Calu3 (cell line): Measurements from ENCODE around the gene RECK. TPM values are rescaled to one million over a fixed set of nuclear protein-coding genes. Genes with fewer than 3 reads are reported as not detected.

Experiments
- BruUV-seq: library from RNA; stranded (reverse); fragments of 400-500 nt; replicated peaks from 2 replicates; lab custom pipeline; 2021; lab: Mats Ljungman, UMichigan
- CTCF ChIA-PET: fragments of 300-600 bp; sonication (Branson Sonifier 250); formaldehyde crosslinking; loops from one replicate; lab custom pipeline; 2022; ENCODE audit warnings: antibody characterized with exemption; lab: Charles Lee
- DNase-seq: peaks from one replicate; pipeline ENCODE4 v3.0.0; 2022
- H3K27ac Mint-ChIP-seq: one replicate; pipeline ENCODE4 v1.8.0; 2022; ENCODE audit warnings: mixed read lengths; ENCODE audit not compliant: unreplicated experiment
- H3K27me3 Mint-ChIP-seq: one replicate; pipeline ENCODE4 v1.8.0; 2022; ENCODE audit warnings: mixed read lengths; ENCODE audit not compliant: unreplicated experiment
- H3K36me3 Mint-ChIP-seq: one replicate; pipeline ENCODE4 v1.8.0; 2022; ENCODE audit warnings: mild to moderate bottlenecking, moderate library complexity, mixed read lengths; ENCODE audit not compliant: insufficient read depth, unreplicated experiment
- H3K4me1 Mint-ChIP-seq: one replicate; pipeline ENCODE4 v1.8.0; 2022; ENCODE audit warnings: mild to moderate bottlenecking, low read depth, mixed read lengths; ENCODE audit not compliant: unreplicated experiment
- H3K4me3 Mint-ChIP-seq: one replicate; pipeline ENCODE4 v1.8.0; 2022; ENCODE audit warnings: mild to moderate bottlenecking, low read depth, moderate library complexity, mixed read lengths; ENCODE audit not compliant: unreplicated experiment
- H3K9me3 Mint-ChIP-seq: one replicate; pipeline ENCODE4 v1.8.0; 2022; ENCODE audit warnings: low read depth, mixed read lengths; ENCODE audit not compliant: unreplicated experiment
- CTCF ChIP-seq: fragments of 200-600 bp; IDR thresholded peaks from one replicate; pipeline ENCODE4 v1.8.0; 2022; ENCODE audit warnings: antibody characterized with exemption; ENCODE audit not compliant: unreplicated experiment
- intact Hi-C: fragments of 100-400 bp; cut with micrococcal nuclease; formaldehyde crosslinking; loops from one replicate; pipeline ENCODE4 v1.10.0; 2022; ENCODE audit not compliant: unreplicated experiment
- total RNA-seq: library from RNA; stranded (reverse); gene quantifications from 2 replicates; pipeline ENCODE4 v1.2.3, GENCODE V29; 2022

RECK gene
- total RNA-seq, 1 experiment from 2014 or later, result 1.1 TPM

- no peaks in the 10 kb centered on the region for H3K36me3 Mint-ChIP-seq
- no peaks in the 10 kb centered on the region for H3K27me3 Mint-ChIP-seq
- H3K4me3 Mint-ChIP-seq, result no peak overlapping the region
- H3K9me3 Mint-ChIP-seq, result no peaks in the 10 kb centered on the region
- no TSS peak for BruUV-seq
- TF ChIP-seq CTCF, result no peak
- H3K4me1 Mint-ChIP-seq, result no peaks in the 10 kb centered on the region
- CTCF ChIA-PET, result no interaction called here
- intact Hi-C loops, result no loop called here
- DNase-seq, result no peak
- H3K27ac Mint-ChIP-seq, result no peak overlapping the region
Measured at GRCh38 chr9:36169708-36170107, 133.0 kb downstream of the RECK start.

GRCh38 chr9:36170531-36170930, 133.8 kb downstream of the RECK start:
- intact Hi-C loops, result no loop called here
- no peak for TF ChIP-seq CTCF
- CTCF ChIA-PET, result no interaction called here
- no peaks in the 10 kb centered on the region for H3K9me3 Mint-ChIP-seq
- no TSS peak for BruUV-seq
- H3K36me3 Mint-ChIP-seq, result no peaks in the 10 kb centered on the region
- H3K27me3 Mint-ChIP-seq, result no peaks in the 10 kb centered on the region
- no peak overlapping the region for H3K27ac Mint-ChIP-seq
- H3K4me1 Mint-ChIP-seq, result no peaks in the 10 kb centered on the region
- no peak for DNase-seq
- no peak overlapping the region for H3K4me3 Mint-ChIP-seq

GRCh38 chr9:36173861-36174260, 137.1 kb downstream of the RECK start:
- TF ChIP-seq CTCF, result no peak
- BruUV-seq, result no TSS peak
- DNase-seq, result no peak
- intact Hi-C loops, result no loop called here
- H3K4me1 Mint-ChIP-seq, result no peaks in the 10 kb centered on the region
- no peaks in the 10 kb centered on the region for H3K36me3 Mint-ChIP-seq
- H3K27me3 Mint-ChIP-seq, result no peaks in the 10 kb centered on the region
- H3K4me3 Mint-ChIP-seq, result no peak overlapping the region
- no peaks in the 10 kb centered on the region for H3K9me3 Mint-ChIP-seq
- CTCF ChIA-PET, result no interaction called here
- no peak overlapping the region for H3K27ac Mint-ChIP-seq

Other genes with a start within 250 kb of the RECK start
- 16.8 and 19.2 TPM in 2 replicates for gene NPR2, start 245.3 kb upstream of the RECK start, total RNA-seq
- 0.97 and 1.2 TPM in 2 replicates for gene SPAG8, start 224.7 kb upstream of the RECK start, total RNA-seq
- gene HINT2, start 221.9 kb upstream of the RECK start, total RNA-seq, result 33.9 and 39.7 TPM in 2 replicates
- not detected in 2 replicates for gene FAM221B, start 208.2 kb upstream of the RECK start, total RNA-seq
- gene TMEM8B, start 207.7 kb upstream of the RECK start, total RNA-seq, result 2.5 and 3.7 TPM in 2 replicates
- not detected in 2 replicates for gene OR13J1, start 166.5 kb upstream of the RECK start, total RNA-seq
- gene HRCT1, start 130.7 kb upstream of the RECK start, total RNA-seq, result 0.69 and 0.90 TPM in 2 replicates
- gene SPAAR, start 127.4 kb upstream of the RECK start, total RNA-seq, result not detected in 2 replicates
- gene OR2S2, start 78.8 kb upstream of the RECK start, total RNA-seq, result not detected in 2 replicates
- 0.19 and 0.24 TPM in 2 replicates for gene GLIPR2, start 99.8 kb downstream of the RECK start, total RNA-seq
- not detected in 2 replicates for gene CCIN, start 132.5 kb downstream of the RECK start, total RNA-seq
- gene CLTA, start 154.0 kb downstream of the RECK start, total RNA-seq, result 85.5 and 87.3 TPM in 2 replicates
- gene GNE, start 221.5 kb downstream of the RECK start, total RNA-seq, result 23.3 and 23.6 TPM in 2 replicates